Stimulated activated CD8-positive, alpha-beta memory T cell treated with anti-CD3 and anti-CD28 coated beads, Interleukin-7, amount 100 ng/mL, for 4 hours (primary cell): Measurements from ENCODE around the gene VASH2.

ENCODE experiments used
- DNase-seq, 2 donors: peaks; one replicate each; pipeline ENCODE4 v3.0.0-alpha.2; 2020; ENCODE audit warnings: low read depth in 2 of 2

Gene VASH2

GRCh38 chr1:212930986-212931678 lies 19.2 kb upstream of the VASH2 start:
- DNase-seq, result no peak

DNA sequence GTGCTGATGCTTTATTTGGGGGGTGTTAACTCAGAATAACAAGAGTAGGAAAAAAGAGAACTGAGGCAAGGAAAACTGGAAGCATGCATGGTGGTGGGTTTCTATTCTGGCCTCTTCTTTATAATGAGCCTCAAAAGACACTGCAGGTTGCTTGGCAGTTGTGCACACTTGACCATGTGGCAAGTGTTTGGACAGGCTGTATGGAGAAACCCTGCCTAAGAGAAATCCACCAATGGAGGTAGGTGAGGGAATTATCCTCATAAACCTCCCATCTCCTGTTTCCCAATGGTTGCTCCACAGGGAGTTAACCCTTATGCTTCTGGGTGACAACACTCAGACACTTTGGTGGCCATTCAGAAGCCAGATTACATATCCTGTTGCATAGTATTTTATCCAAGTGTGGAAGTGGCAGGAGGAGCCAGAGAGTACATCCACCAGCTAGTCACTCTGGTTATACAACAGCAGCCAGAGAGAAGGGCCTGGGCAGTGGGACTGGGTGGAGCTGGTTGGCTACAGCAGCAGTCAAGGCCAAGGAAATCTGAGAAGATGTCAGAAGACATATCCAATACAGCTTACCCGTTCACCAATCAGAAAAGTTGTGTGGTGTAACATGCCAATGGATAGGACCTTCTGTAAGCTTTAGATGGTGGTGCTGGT lies 16.4 kb upstream of the VASH2 start:
- DNase-seq, result no peak

DNA sequence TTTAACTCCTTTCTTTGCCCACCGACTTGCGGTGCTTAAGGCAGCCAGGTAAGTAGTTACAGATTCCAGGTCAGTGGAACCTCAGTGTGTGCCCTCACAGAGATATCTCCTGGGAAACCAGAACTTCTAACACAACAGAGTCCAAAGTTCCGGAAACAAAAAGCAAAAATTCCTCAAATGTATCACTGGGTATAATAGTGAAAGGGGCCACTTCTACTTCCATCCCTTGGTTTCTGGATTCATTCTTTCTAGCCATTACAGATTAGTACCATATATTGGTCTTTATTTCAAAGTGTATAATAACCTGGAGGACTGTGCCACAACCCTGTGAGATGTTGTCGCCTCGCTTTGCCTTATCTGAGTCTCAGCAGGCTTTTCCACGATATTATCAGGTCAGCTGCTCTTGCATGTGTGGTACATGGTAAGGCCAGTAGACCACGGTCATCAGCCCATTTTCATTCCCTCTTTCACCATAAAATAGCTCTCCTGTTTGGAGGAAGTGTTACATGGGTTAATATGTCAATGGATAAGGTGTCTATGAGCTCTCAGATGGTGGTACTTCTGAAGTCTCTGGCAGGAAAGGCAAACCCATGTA lies 14.9 kb upstream of the VASH2 start:
- DNase-seq, result no peak

- no peak for DNase-seq
Observed at GRCh38 chr1:212937034-212937433, 13.3 kb upstream of the VASH2 start.

DNA sequence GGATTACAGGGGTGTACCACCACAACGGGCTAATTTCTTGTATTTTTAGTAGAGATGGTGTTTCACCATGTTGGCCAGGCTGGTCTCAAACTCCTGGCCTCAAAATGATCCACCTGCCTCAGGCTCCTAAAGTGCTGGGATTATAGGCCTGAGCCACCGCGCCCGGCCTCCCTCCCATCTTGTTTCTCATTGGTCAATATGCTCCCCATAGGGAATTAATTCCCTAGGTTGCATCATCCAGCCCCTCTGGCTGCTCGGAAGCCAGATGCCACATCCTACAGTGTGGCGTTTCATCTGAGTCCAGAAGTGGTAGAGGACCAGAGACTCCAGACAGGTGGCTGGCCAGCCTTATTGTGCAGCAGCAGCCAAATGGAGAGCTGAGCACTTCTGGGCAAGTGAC lies 11.5 kb upstream of the VASH2 start:
- DNase-seq, result no peak

GRCh38 chr1:212941452-212941851 lies 8.9 kb upstream of the VASH2 start:
- no peak for DNase-seq

GRCh38 chr1:212942679-212943392 lies 7.5 kb upstream of the VASH2 start:
- no peak for DNase-seq

DNA sequence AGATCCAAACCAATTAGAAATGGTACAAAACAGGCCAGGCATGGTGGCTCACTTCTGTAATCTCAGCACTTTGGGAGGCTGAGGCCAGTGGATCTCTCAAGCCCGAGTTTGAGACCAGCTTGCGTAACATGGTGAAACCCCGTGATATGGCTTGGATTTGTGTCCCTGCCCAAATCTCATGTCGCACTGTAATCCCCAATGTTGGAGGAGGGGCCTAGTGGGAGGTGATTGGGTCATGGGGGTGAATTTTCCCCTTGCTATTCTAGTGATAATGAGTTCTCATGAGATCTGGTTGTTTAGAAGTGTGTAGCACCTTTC lies 7.0 kb upstream of the VASH2 start:
- DNase-seq, result no peak

DNA sequence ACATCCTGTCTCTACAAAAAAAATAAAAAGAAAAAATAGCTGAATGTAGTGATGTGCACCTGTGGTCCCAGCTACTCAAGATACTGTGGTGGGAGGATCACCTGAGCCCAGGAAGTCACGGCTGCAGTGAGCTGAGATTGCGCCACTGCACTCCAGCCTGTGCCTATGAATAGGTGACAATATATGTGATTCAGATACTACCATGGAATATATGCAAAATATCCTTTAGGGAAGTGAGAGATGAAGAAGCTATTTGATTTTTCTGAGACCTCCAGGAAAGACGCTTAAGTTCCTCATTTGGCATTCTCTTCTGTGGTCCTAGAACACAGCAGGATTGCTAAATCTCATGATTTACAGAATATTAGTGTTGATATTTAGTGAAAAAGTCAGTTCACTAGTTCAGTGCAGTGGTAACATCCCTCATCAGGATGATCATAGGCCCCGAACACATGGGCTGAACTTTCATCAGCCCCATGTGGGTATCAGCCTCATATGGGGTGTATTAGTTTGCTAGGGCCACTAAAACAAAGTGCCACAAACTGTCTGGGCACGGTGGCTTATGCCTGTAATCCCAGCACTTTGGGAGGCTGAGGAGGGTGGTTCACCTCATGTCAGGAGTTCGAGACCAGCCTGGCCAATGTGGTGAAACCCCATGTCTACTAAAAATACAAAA lies 6.0 kb upstream of the VASH2 start:
- no peak for DNase-seq

- DNase-seq, result no peak
Observed at GRCh38 chr1:212945056-212945455, 5.3 kb upstream of the VASH2 start.

DNA sequence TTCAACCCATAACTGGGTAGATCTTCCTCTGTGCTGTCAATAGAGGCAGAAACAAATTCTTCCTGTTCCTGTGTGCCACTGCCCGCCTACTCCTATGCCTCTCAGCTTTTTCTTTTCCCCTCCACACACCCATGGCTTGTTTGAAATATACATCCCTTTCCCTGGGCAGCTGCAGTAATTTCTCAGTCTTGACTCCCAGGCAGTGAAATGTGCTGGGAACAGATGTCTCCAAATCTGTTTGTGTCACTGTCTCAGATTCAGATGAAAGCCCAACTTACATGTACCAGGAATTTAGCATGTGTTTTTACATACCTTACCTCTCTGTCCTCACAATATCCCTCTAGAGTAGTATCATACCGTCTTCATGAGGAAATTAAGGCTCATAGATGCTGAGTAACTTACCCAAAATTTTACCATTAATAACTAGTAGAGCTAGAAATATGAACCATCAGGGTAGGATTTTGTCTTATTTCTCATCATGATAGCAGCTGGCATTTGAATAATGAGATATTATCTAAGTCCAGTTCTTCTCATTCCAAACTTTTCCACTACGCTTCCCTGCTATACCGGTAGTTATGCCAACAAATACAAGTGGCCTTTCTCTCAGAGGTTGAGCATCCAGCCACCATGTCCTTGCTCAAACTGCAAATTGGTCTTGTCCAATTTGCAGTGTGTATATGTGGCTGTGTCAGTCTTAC lies 4.7 kb upstream of the VASH2 start:
- no peak for DNase-seq

- no peak for DNase-seq
Observed at GRCh38 chr1:212946872-212947271, 3.5 kb upstream of the VASH2 start.

GRCh38 chr1:212949771-212950170 lies 570 bp upstream of the VASH2 start:
- DNase-seq, result no peak

DNA sequence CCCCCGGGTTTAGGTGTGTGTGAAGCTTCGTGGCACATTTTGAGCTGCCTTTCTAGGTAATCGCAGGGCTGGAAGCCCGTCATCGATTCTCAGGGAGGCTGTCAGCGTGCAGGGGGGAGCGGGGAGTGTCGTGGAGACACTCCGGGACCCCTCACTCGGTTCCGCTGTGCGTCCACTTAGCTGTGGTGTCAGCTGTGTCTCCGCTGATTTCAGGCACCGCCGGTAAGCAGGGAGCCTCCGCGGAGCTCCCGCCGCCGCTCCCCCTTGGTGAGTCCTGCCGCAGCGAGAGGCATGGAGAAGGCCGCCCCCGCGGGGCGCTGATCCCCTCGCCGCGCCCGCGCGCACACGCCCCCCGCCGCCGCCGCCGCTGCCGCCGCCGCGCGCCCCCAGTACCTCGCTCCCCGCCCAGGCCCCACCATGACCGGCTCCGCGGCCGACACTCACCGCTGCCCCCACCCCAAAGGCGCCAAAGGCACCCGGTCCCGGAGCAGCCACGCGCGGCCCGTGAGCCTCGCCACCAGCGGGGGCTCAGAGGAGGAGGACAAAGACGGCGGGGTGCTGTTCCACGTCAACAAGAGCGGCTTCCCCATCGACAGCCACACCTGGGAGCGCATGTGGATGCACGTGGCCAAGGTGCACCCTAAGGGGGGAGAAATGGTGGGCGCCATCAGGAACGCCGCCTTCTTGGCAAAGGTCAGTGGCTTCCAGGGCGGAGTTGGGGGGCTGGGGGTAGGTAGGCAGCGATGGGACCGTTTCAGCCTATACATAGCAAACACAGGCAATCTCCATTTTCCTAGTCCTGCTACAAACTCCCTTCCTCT lies 995 bp downstream of the VASH2 start:
- no peak for DNase-seq

DNA sequence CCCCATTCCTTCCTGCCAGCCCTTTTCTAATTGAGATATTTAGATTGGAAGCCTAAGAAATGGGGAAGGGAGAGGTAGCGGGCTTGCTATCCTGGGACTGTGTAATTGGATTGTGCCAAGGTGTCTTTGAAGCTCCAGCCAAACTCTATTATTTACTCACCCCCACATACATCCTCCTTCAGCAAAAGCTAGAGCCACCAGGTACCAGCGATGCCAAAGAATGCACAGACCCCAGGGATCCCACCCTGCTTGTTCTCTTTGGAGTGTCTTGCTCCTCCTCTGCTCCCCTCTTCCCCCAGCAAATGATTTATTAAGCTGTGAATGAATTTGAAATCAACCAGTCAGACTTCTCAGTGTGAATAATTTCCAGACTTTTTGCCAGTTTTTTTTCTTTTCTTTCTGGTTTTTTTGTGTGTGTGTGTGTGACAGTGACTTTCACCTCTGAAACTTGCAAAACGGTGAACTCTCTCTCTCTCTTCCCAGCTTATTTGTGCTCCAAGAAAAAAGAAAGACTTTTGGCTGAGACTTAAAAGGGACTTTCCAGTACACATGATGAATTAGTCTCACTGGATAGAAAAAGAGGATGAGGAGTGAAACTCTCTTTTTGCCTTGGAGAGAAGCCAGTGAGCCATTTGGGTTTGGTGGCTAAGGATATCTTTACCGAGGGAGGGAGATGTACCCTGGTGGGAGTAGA lies 1.8 kb downstream of the VASH2 start:
- no peak for DNase-seq

DNA sequence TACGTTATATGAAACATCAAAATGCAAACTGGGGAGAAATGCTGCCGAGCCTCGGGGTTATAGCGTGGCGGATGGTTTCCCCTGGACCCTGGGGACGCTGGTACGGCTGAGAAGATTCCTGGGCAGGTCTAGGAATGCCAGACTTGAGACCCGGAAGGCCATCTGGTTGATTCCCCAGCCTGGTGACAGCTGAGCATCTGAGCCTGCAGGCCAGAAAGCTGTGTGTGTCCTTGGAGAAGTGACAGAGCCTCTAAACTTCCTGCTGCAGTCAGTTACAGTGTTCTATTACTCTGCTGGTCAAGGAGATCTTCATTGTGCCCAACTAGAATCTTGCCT lies 2.3 kb downstream of the VASH2 start:
- no peak for DNase-seq

GRCh38 chr1:212953321-212953720 lies 3.0 kb downstream of the VASH2 start:
- no peak for DNase-seq

- no peak for DNase-seq
Observed at GRCh38 chr1:212954514-212954913, 4.2 kb downstream of the VASH2 start.

DNA sequence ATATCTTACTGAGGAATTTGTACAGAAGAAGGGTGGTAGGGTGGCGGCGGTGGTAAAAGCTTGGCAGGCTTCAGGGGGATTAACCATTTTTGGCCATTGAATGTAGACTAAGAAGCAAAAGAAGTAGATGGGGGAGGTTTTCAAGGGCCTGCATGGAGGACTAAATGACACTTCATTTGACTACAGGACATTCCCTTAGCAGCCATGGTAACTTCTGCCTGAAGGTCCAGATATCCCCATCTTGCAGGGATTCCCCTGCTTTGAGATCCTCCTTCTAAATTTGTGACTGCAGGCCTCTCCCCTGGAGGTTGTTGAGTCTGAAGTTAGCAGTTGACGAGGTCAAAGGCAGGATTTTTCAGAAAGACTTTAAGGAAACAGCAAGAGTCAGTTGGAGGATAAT lies 4.8 kb downstream of the VASH2 start:
- DNase-seq, result no peak

- no peak for DNase-seq
Observed at GRCh38 chr1:212955961-212956620, 5.8 kb downstream of the VASH2 start.
